ENCODE data around the gene CYP27C1. TPM values are rescaled to one million over a fixed set of nuclear protein-coding genes. Genes with fewer than 3 reads are reported as not detected.

CYP27C1 gene
- total and polyA plus RNA-seq, 10 of the 15 experiments (the other 5 are each of a cell fraction or from before 2014, with no cell fraction given), result not detected

GRCh38 chr2:127208313-127208712 lies 11.8 kb downstream of the CYP27C1 start:
- Histone ChIP-seq H2AFZ (ENCODE audit: control insufficient read depth, low read depth, low read length) (no peak overlapping the region), H3K36me3 (ENCODE audit: control insufficient read depth in 2 of 2, insufficient read depth in 2 of 2, low read length in 1 of 2) (no peaks in the 10 kb centered on the region), H3K4me1 (ENCODE audit: control insufficient read depth, insufficient read depth, low read length) (no peaks in the 10 kb centered on the region), H3K4me2 (ENCODE audit: control insufficient read depth, insufficient read depth) (no peak overlapping the region), H3K79me2 (ENCODE audit: control insufficient read depth, insufficient read depth, low read length) (no peaks in the 10 kb centered on the region), H3K9ac (ENCODE audit: control insufficient read depth, insufficient read depth, low read length) (no peak overlapping the region), H4K20me1 (ENCODE audit: control insufficient read depth, insufficient read depth) (no peaks in the 10 kb centered on the region), H3K9me3 (replicated peaks; ENCODE audit: control insufficient read depth, insufficient read depth, low read length) (no peaks in the 10 kb centered on the region), H3K27ac (ENCODE audit: control insufficient read depth, insufficient read depth) (no peak overlapping the region), H3K27me3 (replicated peaks in 1 of 2; ENCODE audit: control insufficient read depth in 2 of 2, insufficient read depth in 2 of 2, low read length in 1 of 2) (no peaks in the 10 kb centered on the region), H3K4me3 (no peak overlapping the region)
- no peak for TF ChIP-seq PML (IDR thresholded peaks at IDR 0.05; ENCODE audit: low read length)
- TF ChIP-seq CHD2 (IDR thresholded peaks at IDR 0.05; ENCODE audit: borderline replicate concordance, low read depth, low read length), result no peak
- TF ChIP-seq FOS (IDR thresholded peaks at IDR 0.05; ENCODE audit: borderline replicate concordance, extremely low read depth, insufficient read length), result no peak
- no peak for TF ChIP-seq NFYA (IDR thresholded peaks at IDR 0.05; ENCODE audit: borderline replicate concordance, low read depth, low read length)
- no peak for TF ChIP-seq SIN3A (IDR thresholded peaks at IDR 0.05; ENCODE audit: low read depth, low read length)
- TF ChIP-seq RFX5 (IDR thresholded peaks at IDR 0.05; ENCODE audit: low read depth, low read length), result no peak
- no peak for TF ChIP-seq POLR2AphosphoS2 (IDR thresholded peaks at IDR 0.05; ENCODE audit: low read depth, low read length)
- no peak for TF ChIP-seq RELA (IDR thresholded peaks at IDR 0.05; ENCODE audit: borderline replicate concordance, partially characterized antibody)
- no peak for TF ChIP-seq TCF12 (IDR thresholded peaks at IDR 0.05; ENCODE audit: low read depth, low read length)
- no peak for ATAC-seq
- FAIRE-seq, result no peak
- DNase-seq (ENCODE audit: low read depth, low spot score), result no peak
- intact Hi-C loops (cut with micrococcal nuclease; ENCODE audit: unreplicated experiment), result no loop called here
- WGBS (ENCODE audit: insufficient coverage, insufficient replicate concordance, low lambda C conversion rate, missing lambda C conversion rate), result 55% methylated on average over 4 of the region's 4 CpGs
- no TSS peak for BruUV-seq (replicated peaks)
- ChIA-PET RAD21 (ENCODE audit: unreplicated experiment) (no interaction called here), CTCF (interaction anchor here (1.5 kb wide), 1 partner anchor 11 kb away, joined by 5 read pairs; no protein-coding TSS in a partner anchor), SMC1A (ENCODE audit: uncharacterized antibody, unreplicated experiment) (no interaction called here), POLR2A (no interaction called here)
- in situ Hi-C loops (cut with MboI), result no loop called here
